Measurements from ENCODE around the gene SH3RF2.

Gene SH3RF2

GRCh38 chr5:146016764-146017484 is 80.5 kb downstream of the SH3RF2 start:
- no peak for DNase-seq (ENCODE audit: extremely low read depth, low read depth)
- TF ChIP-seq, protein P1, sequence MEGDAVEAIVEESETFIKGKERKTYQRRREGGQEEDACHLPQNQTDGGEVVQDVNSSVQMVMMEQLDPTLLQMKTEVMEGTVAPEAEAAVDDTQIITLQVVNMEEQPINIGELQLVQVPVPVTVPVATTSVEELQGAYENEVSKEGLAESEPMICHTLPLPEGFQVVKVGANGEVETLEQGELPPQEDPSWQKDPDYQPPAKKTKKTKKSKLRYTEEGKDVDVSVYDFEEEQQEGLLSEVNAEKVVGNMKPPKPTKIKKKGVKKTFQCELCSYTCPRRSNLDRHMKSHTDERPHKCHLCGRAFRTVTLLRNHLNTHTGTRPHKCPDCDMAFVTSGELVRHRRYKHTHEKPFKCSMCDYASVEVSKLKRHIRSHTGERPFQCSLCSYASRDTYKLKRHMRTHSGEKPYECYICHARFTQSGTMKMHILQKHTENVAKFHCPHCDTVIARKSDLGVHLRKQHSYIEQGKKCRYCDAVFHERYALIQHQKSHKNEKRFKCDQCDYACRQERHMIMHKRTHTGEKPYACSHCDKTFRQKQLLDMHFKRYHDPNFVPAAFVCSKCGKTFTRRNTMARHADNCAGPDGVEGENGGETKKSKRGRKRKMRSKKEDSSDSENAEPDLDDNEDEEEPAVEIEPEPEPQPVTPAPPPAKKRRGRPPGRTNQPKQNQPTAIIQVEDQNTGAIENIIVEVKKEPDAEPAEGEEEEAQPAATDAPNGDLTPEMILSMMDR (IDR thresholded peaks at IDR 0.05; ENCODE audit: low read depth, low read length) = no peak

- no peak for DNase-seq (ENCODE audit: extremely low read depth, low read depth)
- TF ChIP-seq, protein P1 (IDR thresholded peaks at IDR 0.05; ENCODE audit: low read depth, low read length) = no peak
Measured at GRCh38 chr5:146018514-146019375, 82.4 kb downstream of the SH3RF2 start.

- DNase-seq (ENCODE audit: extremely low read depth, low read depth) = no peak
- TF ChIP-seq, protein P1 (IDR thresholded peaks at IDR 0.05; ENCODE audit: low read depth, low read length) = no peak
Measured at GRCh38 chr5:146020100-146020499, 83.7 kb downstream of the SH3RF2 start.

DNA sequence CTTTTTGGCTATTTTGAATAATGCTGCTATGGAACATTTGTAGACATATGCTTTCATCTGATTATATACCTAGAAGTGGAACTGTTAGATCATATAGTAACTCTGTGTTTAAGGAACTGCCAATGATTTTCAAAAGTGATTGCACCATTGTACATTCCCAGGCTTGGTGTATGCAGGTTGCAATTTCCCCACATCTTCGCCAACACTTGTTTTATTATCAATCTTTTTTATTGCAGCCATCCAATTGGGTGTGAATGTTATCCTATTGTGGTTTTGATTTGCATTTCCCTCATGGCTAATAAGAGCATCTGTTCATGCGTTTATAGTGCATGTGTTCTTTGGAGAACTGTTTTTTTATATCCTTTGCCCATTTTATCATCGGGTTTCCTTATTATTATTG is 87.7 kb downstream of the SH3RF2 start:
- TF ChIP-seq, protein P1 (IDR thresholded peaks at IDR 0.05; ENCODE audit: low read depth, low read length) = no peak
- DNase-seq (ENCODE audit: extremely low read depth, low read depth) = no peak

GRCh38 chr5:146025114-146025680 is 88.8 kb downstream of the SH3RF2 start:
- TF ChIP-seq, protein P1 (IDR thresholded peaks at IDR 0.05; ENCODE audit: low read depth, low read length) = no peak
- no peak for DNase-seq (ENCODE audit: extremely low read depth, low read depth)

GRCh38 chr5:146025681-146026080 is 89.3 kb downstream of the SH3RF2 start:
- DNase-seq (ENCODE audit: extremely low read depth, low read depth) = no peak

More at GRCh38 chr5:146025681-146026080, 89.3 kb downstream of the SH3RF2 start:
- TF ChIP-seq, protein P1 (IDR thresholded peaks at IDR 0.05; ENCODE audit: low read depth, low read length) = no peak
